Measurements from ENCODE around the gene LRIG3.
"Not testable (repeated sequence)": the region's sequence is repeated elsewhere in the genome, so short reads cannot be mapped to it uniquely, and the experiment has no call there.

Gene LRIG3

GRCh38 chr12:58855630-58856029, 64.7 kb downstream of the LRIG3 start:
- not testable (repeated sequence) for DNase-seq (ENCODE audit: low read depth, low spot score)

- DNase-seq (ENCODE audit: low read depth, low spot score), result no peak
Observed at GRCh38 chr12:58850826-58851225, 69.5 kb downstream of the LRIG3 start.

- DNase-seq (ENCODE audit: low read depth, low spot score), result no peak
Observed at GRCh38 chr12:58847901-58848600, 72.3 kb downstream of the LRIG3 start.

- no peak for DNase-seq (ENCODE audit: low read depth, low spot score)
Observed at GRCh38 chr12:58844161-58844560, 76.1 kb downstream of the LRIG3 start.

GRCh38 chr12:58841058-58841798, 79.1 kb downstream of the LRIG3 start:
- no peak for DNase-seq (ENCODE audit: low read depth, low spot score)

- DNase-seq (ENCODE audit: low read depth, low spot score), result no peak
Observed at GRCh38 chr12:58833853-58834252, 86.5 kb downstream of the LRIG3 start.

- DNase-seq (ENCODE audit: low read depth, low spot score), result no peak
Observed at GRCh38 chr12:58832920-58833319, 87.4 kb downstream of the LRIG3 start.
